Activated CD8-positive, alpha-beta memory T cell treated with anti-CD3 and anti-CD28 coated beads for 36 hours (primary cell): ENCODE measurements around the gene FBP2. TPM values are rescaled to one million over a fixed set of nuclear protein-coding genes. Genes with fewer than 3 reads are reported as not detected.

ENCODE experiments used
- CTCF ChIA-PET: fragments of 350-600 bp; sonication (Branson Sonifier 250); formaldehyde crosslinking; loops from one replicate; lab custom pipeline; 2021; ENCODE audit warnings: antibody characterized with exemption; lab: Charles Lee
- POLR2A ChIA-PET: fragments of 350-600 bp; sonication (Branson Sonifier 250); formaldehyde crosslinking; loops from one replicate; lab custom pipeline; 2021; ENCODE audit warnings: antibody characterized with exemption; lab: Charles Lee
- total RNA-seq, 2 experiments: library from RNA; stranded (reverse); gene quantifications; one replicate each; pipeline ENCODE4 v1.2.3, GENCODE V29; 2021

Gene FBP2
- not detected for total RNA-seq

- POLR2A ChIA-PET, result no interaction called here
- CTCF ChIA-PET, result no interaction called here
Observed at GRCh38 chr9:94593459-94594345, at the start of gene FBP2. TSS of gene FBP2 (minus strand) at chr9:94593824. CDS start at chr9:94593726, 98 bp downstream.

GRCh38 chr9:94643176-94643575 is 49.6 kb upstream of the FBP2 start:
- POLR2A ChIA-PET, result no interaction called here
- CTCF ChIA-PET, result interaction anchor here (0.9 kb wide), 1 partner anchor 21 kb away, joined by 3 read pairs; no protein-coding TSS in a partner anchor

- ChIA-PET CTCF (no interaction called here), POLR2A (no interaction called here)
Observed at GRCh38 chr9:94642501-94642900, 48.9 kb upstream of the FBP2 start.

GRCh38 chr9:94639999-94640376 is 46.4 kb upstream of the FBP2 start:
- ChIA-PET CTCF (interaction anchor here (1.0 kb wide), 1 partner anchor 8 kb away, joined by 3 read pairs; no protein-coding TSS in a partner anchor), POLR2A (no interaction called here)

GRCh38 chr9:94639061-94639998 is 45.7 kb upstream of the FBP2 start, which contains the start of gene FBP1:
TSS of gene FBP1 (minus strand) at chr9:94639518. CDS start at chr9:94639310, 208 bp downstream.
- POLR2A ChIA-PET, result no interaction called here
- CTCF ChIA-PET, result interaction anchor here (1.0 kb wide), 1 partner anchor 9 kb away, joined by 3 read pairs; no protein-coding TSS in a partner anchor

GRCh38 chr9:94638335-94639060 is 44.9 kb upstream of the FBP2 start:
- CTCF ChIA-PET, result no interaction called here
- POLR2A ChIA-PET, result no interaction called here

GRCh38 chr9:94632737-94633136 is 39.1 kb upstream of the FBP2 start:
- CTCF ChIA-PET, result no interaction called here
- POLR2A ChIA-PET, result no interaction called here

- ChIA-PET POLR2A (no interaction called here), CTCF (no interaction called here)
Observed at GRCh38 chr9:94631599-94631998, 38.0 kb upstream of the FBP2 start.

GRCh38 chr9:94630833-94631232 is 37.2 kb upstream of the FBP2 start:
- ChIA-PET POLR2A (no interaction called here), CTCF (no interaction called here)

- ChIA-PET POLR2A (no interaction called here), CTCF (no interaction called here)
Observed at GRCh38 chr9:94630281-94630680, 36.7 kb upstream of the FBP2 start.

GRCh38 chr9:94627287-94627686 is 33.7 kb upstream of the FBP2 start:
- POLR2A ChIA-PET, result no interaction called here
- CTCF ChIA-PET, result interaction anchor here (1.3 kb wide), 1 partner anchor 21 kb away, joined by 3 read pairs; no protein-coding TSS in a partner anchor

- POLR2A ChIA-PET, result no interaction called here
- CTCF ChIA-PET, result interaction anchor here (0.6 kb wide), 1 partner anchor 23 kb away, joined by 6 read pairs; no protein-coding TSS in a partner anchor
Observed at GRCh38 chr9:94625835-94626234, 32.2 kb upstream of the FBP2 start.

- POLR2A ChIA-PET, result no interaction called here
- CTCF ChIA-PET, result no interaction called here
Observed at GRCh38 chr9:94624629-94625028, 31.0 kb upstream of the FBP2 start.

GRCh38 chr9:94623253-94623652 is 29.6 kb upstream of the FBP2 start:
- CTCF ChIA-PET, result no interaction called here
- POLR2A ChIA-PET, result no interaction called here

- ChIA-PET POLR2A (no interaction called here), CTCF (no interaction called here)
Observed at GRCh38 chr9:94622087-94622800, 28.6 kb upstream of the FBP2 start.

- CTCF ChIA-PET, result interaction anchor here (0.7 kb wide), 1 partner anchor 285 kb away, joined by 4 read pairs; no protein-coding TSS in a partner anchor
- POLR2A ChIA-PET, result no interaction called here
Observed at GRCh38 chr9:94619026-94619425, 25.4 kb upstream of the FBP2 start.

- CTCF ChIA-PET, result no interaction called here
- POLR2A ChIA-PET, result no interaction called here
Observed at GRCh38 chr9:94613003-94613402, 19.4 kb upstream of the FBP2 start.

GRCh38 chr9:94612071-94612470 is 18.4 kb upstream of the FBP2 start:
- ChIA-PET POLR2A (no interaction called here), CTCF (no interaction called here)
